ENCODE measurements around the gene HOXA10. TPM values are rescaled to one million over a fixed set of nuclear protein-coding genes. Genes with fewer than 3 reads are reported as not detected.
A peak's percentile ranks its signal among the peaks of the same experiment; 100 is the strongest.

HOXA10 gene
- total and polyA plus RNA-seq, 11 donors, result 0.06 to 0.36 (median 0.18) TPM; not detected in 8

GRCh38 chr7:27191161-27191731 lies 17.1 kb upstream of the HOXA10 start:
- no peaks in the 10 kb centered on the region for H3K9me3 ChIP-seq
- intact Hi-C loops (cut with DNase I), result loop anchor here in 8 of 10 donors (10.0 kb wide), 5 partner anchors 594 to 904 kb away; no protein-coding TSS in a partner anchor
- H3K27me3 ChIP-seq, result peaks cover 82 to 100% (median 98%) of the 10 kb centered on the region in 9 donors
- peak overlapping the region in 1 of 12 donors; percentile 91 for H3K27ac ChIP-seq
- H3K36me3 ChIP-seq, result no peaks in the 10 kb centered on the region
- no peak for ATAC-seq
- DNase-seq, result no peak
- peaks cover 4 to 40% (median 26%) of the 10 kb centered on the region in 12 donors for H3K4me1 ChIP-seq
- H3K4me3 ChIP-seq, result no peak overlapping the region
- WGBS, 4 donors, result 26 to 37% (median 29%) methylated on average over 15 of the region's 15 CpGs
- no peak for TF ChIP-seq CTCF (IDR thresholded peaks at IDR 0.05)
- TF ChIP-seq POLR2A (IDR thresholded peaks at IDR 0.05), result no peak

GRCh38 chr7:27189997-27190748 lies 16.1 kb upstream of the HOXA10 start:
- WGBS, 4 donors, result 33 to 42% (median 39%) methylated on average over 7 of the region's 7 CpGs
- intact Hi-C loops (cut with DNase I), result loop anchor here in 8 of 10 donors (10.0 kb wide), 5 partner anchors 595 to 905 kb away; no protein-coding TSS in a partner anchor
- Histone ChIP-seq H3K36me3 (no peaks in the 10 kb centered on the region), H3K27me3 (peaks cover 84 to 100% (median 98%) of the 10 kb centered on the region in 9 donors), H3K4me3 (no peak overlapping the region), H3K9me3 (no peaks in the 10 kb centered on the region), H3K27ac (peak overlapping the region in 1 of 12 donors; percentile 91), H3K4me1 (peaks cover 4 to 48% (median 26%) of the 10 kb centered on the region in 12 donors)
- no peak for TF ChIP-seq POLR2A (IDR thresholded peaks at IDR 0.05)
- TF ChIP-seq CTCF (IDR thresholded peaks at IDR 0.05), result no peak
- no peak for ATAC-seq
- DNase-seq, result no peak

- ATAC-seq (no peak), DNase-seq (peak in 1 of 5 donors; percentile 47)
- intact Hi-C loops (cut with DNase I), result no loop called here
- no peak for TF ChIP-seq POLR2A (IDR thresholded peaks at IDR 0.05)
- no peak for TF ChIP-seq CTCF (IDR thresholded peaks at IDR 0.05)
- WGBS, 4 donors, result 9 to 35% (median 15%) methylated on average over 8 to 22 of the region's 22 CpGs
- Histone ChIP-seq H3K27me3 (peaks cover 85 to 100% (median 100%) of the 10 kb centered on the region in 9 donors), H3K36me3 (no peaks in the 10 kb centered on the region), H3K27ac (peak overlapping the region in 1 of 12 donors; percentile 91), H3K4me1 (peaks cover 4 to 55% (median 30%) of the 10 kb centered on the region in 12 donors), H3K4me3 (peak overlapping the region in 9 of 12 donors; percentile 1 to 44 (median 22)), H3K9me3 (no peaks in the 10 kb centered on the region)
Observed at GRCh38 chr7:27189295-27189996, 15.3 kb upstream of the HOXA10 start.

Data from heart left ventricle (tissue), 16 donors.